Measurements from ENCODE around the gene PIEZO2. TPM values are rescaled to one million over a fixed set of nuclear protein-coding genes. Genes with fewer than 3 reads are reported as not detected.

Gene PIEZO2
- total and polyA plus RNA-seq, 2 of the 8 experiments (the other 6 are each of a cell fraction or from before 2014, with no cell fraction given) = 4.7 to 16.5 TPM

GRCh38 chr18:10745971-10746370 lies 403.4 kb downstream of the PIEZO2 start:
- Histone ChIP-seq H2BK5ac (ENCODE audit: low read depth, low read length) (no peak overlapping the region; the same call in 1 of the 2 replicates), H2AK5ac (ENCODE audit: low read depth, low read length) (no peak overlapping the region), H4K5ac (ENCODE audit: insufficient read length, low read depth, low read length) (no peak overlapping the region), H2BK15ac (ENCODE audit: low read length) (no peak overlapping the region), H3K9me3 (ENCODE audit: insufficient read depth in 2 of 2, low read depth in 1 of 2, low read length in 1 of 2) (no peaks in the 10 kb centered on the region), H3K9ac (replicated peaks in 1 of 4; ENCODE audit: extremely low read depth in 1 of 4, low read depth in 3 of 4, low read length in 3 of 4) (no peak overlapping the region), H2BK20ac (ENCODE audit: low read length) (no peak overlapping the region), H4K20me1 (replicated peaks in 1 of 2; ENCODE audit: control insufficient read depth in 1 of 2, insufficient read depth in 2 of 2, low read length in 2 of 2) (no peaks in the 10 kb centered on the region), H3K4me2 (ENCODE audit: insufficient read depth in 1 of 2, low read depth in 2 of 2, low read length in 2 of 2) (no peak overlapping the region), H4K91ac (replicated peaks; ENCODE audit: insufficient read length, low read length) (no peak overlapping the region), H4K8ac (ENCODE audit: extremely low read depth, insufficient read depth, low read length) (no peak overlapping the region), H3K4me1 (replicated peaks in 1 of 4; ENCODE audit: control insufficient read depth in 3 of 4, insufficient read depth in 4 of 4, low read length in 3 of 4) (peaks cover 0 to 1% (median 0%) of the 10 kb centered on the region in 4 experiments; a peak in 1 of 7 replicates), H3K79me2 (ENCODE audit: control insufficient read depth in 1 of 2, insufficient read depth in 2 of 2, low read length in 2 of 2) (no peaks in the 10 kb centered on the region), H2AFZ (ENCODE audit: low read length) (no peak overlapping the region), H2BK12ac (ENCODE audit: low read depth, low read length) (no peak overlapping the region), H3K36me3 (ENCODE audit: control insufficient read depth in 2 of 4, insufficient read depth in 4 of 4, low read length in 3 of 4) (no peaks in the 10 kb centered on the region), H2BK120ac (replicated peaks; ENCODE audit: low read depth, low read length) (no peak overlapping the region), H3K18ac (ENCODE audit: extremely low read depth, low read length) (no peak overlapping the region), H3K27me3 (replicated peaks in 1 of 4; ENCODE audit: control insufficient read depth in 3 of 4, extremely low read depth in 1 of 4, insufficient read depth in 3 of 4, low read length in 3 of 4) (no peaks in the 10 kb centered on the region), H3K23me2 (ENCODE audit: low read depth, low read length) (no peaks in the 10 kb centered on the region), H3K79me1 (ENCODE audit: low read depth, low read length) (no peaks in the 10 kb centered on the region), H3K4ac (replicated peaks; ENCODE audit: insufficient read length, low read depth, low read length) (no peak overlapping the region), H3K27ac (ENCODE audit: low read depth, low read length) (no peak overlapping the region), H3K56ac (replicated peaks; ENCODE audit: insufficient read length, low read depth, low read length) (no peak overlapping the region), H3K4me3 (ENCODE audit: extremely low read depth in 1 of 4, insufficient read depth in 2 of 4, low read depth in 3 of 4, low read length in 4 of 4) (no peak overlapping the region), H3K23ac (ENCODE audit: insufficient read length) (no peak overlapping the region), H3K14ac (ENCODE audit: insufficient read length) (no peak overlapping the region)
- FAIRE-seq (no peak), DNase-seq (ENCODE audit: low read depth in 1 of 2, low spot score in 2 of 2) (no peak)
- CTCF ChIA-PET (ENCODE audit: partially characterized antibody) = no interaction called here
- POLR2A ChIA-PET (ENCODE audit: partially characterized antibody) = no interaction called here
- no peak for TF ChIP-seq HDAC6 (IDR thresholded peaks at IDR 0.05; ENCODE audit: low read depth, low read length)
- WGBS, 2 experiments (ENCODE audit: extremely low coverage in 1 of 2, insufficient coverage in 1 of 2, insufficient read length in 1 of 2, insufficient replicate concordance in 2 of 2, low coverage in 1 of 2, low lambda C conversion rate in 2 of 2, missing lambda C conversion rate in 1 of 2) = 92% methylated on average over 3 of the region's 3 CpGs; no CpG with 5 or more reads in 1 of the 2 experiments
